Smooth muscle cell of bladder (primary cell): Measurements from ENCODE around the gene TRIM32. TPM values are rescaled to one million over a fixed set of nuclear protein-coding genes. Genes with fewer than 3 reads are reported as not detected.

Source experiments
- total RNA-seq: library from RNA; depleted of rRNA; stranded (reverse); fragments of >200 nt; gene quantifications from 2 replicates; pipeline ENCODE4 v1.2.3, GENCODE V29; 2014

TRIM32 gene, protein sequence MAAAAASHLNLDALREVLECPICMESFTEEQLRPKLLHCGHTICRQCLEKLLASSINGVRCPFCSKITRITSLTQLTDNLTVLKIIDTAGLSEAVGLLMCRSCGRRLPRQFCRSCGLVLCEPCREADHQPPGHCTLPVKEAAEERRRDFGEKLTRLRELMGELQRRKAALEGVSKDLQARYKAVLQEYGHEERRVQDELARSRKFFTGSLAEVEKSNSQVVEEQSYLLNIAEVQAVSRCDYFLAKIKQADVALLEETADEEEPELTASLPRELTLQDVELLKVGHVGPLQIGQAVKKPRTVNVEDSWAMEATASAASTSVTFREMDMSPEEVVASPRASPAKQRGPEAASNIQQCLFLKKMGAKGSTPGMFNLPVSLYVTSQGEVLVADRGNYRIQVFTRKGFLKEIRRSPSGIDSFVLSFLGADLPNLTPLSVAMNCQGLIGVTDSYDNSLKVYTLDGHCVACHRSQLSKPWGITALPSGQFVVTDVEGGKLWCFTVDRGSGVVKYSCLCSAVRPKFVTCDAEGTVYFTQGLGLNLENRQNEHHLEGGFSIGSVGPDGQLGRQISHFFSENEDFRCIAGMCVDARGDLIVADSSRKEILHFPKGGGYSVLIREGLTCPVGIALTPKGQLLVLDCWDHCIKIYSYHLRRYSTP
- total RNA-seq, result 13.2 and 22.2 TPM in 2 replicates

DNA sequence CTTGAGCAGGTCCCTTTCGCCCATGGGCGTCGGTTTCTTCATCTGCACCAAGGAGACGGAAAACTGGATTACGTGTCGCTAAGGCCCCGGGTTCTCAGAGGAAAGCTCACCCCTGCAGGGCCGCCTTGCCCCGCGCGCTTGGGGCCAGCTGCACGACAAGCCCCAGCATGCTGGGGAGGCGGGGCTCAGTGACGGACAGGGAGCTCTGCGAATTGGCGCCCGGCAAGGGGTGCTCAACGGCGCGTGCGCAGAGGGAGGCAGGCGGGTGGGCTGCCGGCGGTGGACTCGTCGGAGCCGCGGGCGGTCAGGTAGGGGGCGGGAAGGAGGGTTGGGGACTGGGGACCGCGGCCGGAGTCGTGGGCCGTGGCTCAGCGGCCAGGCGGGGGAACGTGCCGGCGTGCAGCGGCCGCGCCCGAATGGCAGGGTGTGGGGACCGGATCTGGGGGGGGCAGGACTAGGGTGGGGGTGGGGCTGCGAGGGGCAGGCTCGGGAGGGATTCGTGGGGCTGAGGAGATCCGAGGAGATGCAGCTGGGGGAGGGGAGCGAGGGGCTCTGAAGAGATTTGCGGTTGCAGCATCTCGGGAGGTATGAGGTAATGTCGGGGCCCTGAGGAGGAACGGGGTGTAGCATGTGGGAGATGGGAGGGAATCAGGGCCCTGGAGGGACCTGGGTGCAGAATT, at the start of gene TRIM32:
TRIM32 (plus strand) TSS at position 232 of the 680 bp plus-strand sequence. CDS start 10,438 bp downstream, outside the sequence.

